Right lobe of liver (tissue), 4 donors: ENCODE results near the gene ACBD6.
A peak's percentile ranks its signal among the peaks of the same experiment; 100 is the strongest.

Experiments
- POLR2A ChIP-seq: fragments of 450-650 bp; IDR thresholded peaks from one replicate; pipeline ENCODE4 v1.6.1; 2017; ENCODE audit warnings: antibody characterized with exemption, mild to moderate bottlenecking
- TF ChIP-seq, protein P1 (sequence below), 4 donors: fragments of 200-600 bp in 3 of 4; fragments of 450-650 bp in 1 of 4; IDR thresholded peaks; one replicate each; pipeline versions ENCODE4 v1.5.1 to v1.8.0; 2016 to 2022; ENCODE audit warnings: antibody characterized with exemption in 4 of 4, mild to moderate bottlenecking in 2 of 4
- donor health status: DM: no; HTN: no; CAD: no.
- donor health status: DM: no; HTN: no; CAD: no.
- donor health status: DM: no; HTN: yes; CAD: no.

GRCh38 chr1:180533266-180533987 is 31.1 kb upstream of the ACBD6 start:
- TF ChIP-seq POLR2A = no peak
- TF ChIP-seq, protein P1, sequence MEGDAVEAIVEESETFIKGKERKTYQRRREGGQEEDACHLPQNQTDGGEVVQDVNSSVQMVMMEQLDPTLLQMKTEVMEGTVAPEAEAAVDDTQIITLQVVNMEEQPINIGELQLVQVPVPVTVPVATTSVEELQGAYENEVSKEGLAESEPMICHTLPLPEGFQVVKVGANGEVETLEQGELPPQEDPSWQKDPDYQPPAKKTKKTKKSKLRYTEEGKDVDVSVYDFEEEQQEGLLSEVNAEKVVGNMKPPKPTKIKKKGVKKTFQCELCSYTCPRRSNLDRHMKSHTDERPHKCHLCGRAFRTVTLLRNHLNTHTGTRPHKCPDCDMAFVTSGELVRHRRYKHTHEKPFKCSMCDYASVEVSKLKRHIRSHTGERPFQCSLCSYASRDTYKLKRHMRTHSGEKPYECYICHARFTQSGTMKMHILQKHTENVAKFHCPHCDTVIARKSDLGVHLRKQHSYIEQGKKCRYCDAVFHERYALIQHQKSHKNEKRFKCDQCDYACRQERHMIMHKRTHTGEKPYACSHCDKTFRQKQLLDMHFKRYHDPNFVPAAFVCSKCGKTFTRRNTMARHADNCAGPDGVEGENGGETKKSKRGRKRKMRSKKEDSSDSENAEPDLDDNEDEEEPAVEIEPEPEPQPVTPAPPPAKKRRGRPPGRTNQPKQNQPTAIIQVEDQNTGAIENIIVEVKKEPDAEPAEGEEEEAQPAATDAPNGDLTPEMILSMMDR (IDR thresholded peaks at IDR 0.05) = peak; percentile 71 to 88 (median 80)
